ENCODE data around the gene KRTAP5-10. TPM values are rescaled to one million over a fixed set of nuclear protein-coding genes. Genes with fewer than 3 reads are reported as not detected.
"Not testable (repeated sequence)": the region's sequence is repeated elsewhere in the genome, so short reads cannot be mapped to it uniquely, and the experiment has no call there.

The KRTAP5-10 gene
- polyA plus RNA-seq, 1 of the 3 experiments (the other 2 are of a cell fraction): not detected

DNA sequence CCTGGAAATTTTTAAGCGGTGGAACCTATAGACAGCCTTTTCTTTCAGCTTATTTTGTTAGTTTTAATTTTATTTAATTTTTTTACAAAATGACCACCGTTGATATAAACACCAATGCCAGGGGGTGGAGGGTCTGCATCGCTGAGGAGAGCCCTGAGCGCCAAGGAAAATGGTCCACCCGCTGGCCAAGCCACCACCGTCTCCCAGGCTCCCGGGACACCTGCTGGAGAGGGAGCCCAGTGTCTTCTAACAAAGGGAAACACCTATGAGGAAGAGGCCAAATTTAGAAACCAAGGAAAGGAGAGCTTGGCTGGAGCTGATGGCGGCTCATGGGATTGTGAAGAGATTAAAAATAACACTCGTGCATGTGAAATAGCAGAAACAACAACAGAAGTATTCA is 27.8 kb upstream of the KRTAP5-10 start:
- Histone ChIP-seq H3K27me3 (ENCODE audit: insufficient read depth) (no peaks in the 10 kb centered on the region), H3F3A (replicated peaks; ENCODE audit: insufficient read depth) (no peaks in the 10 kb centered on the region), H3K79me2 (ENCODE audit: insufficient read depth) (no peaks in the 10 kb centered on the region), H3K9ac (no peak overlapping the region), H3K4me1 (ENCODE audit: control insufficient read depth in 1 of 2, insufficient read depth in 2 of 2, low read depth in 1 of 2, low read length in 1 of 2) (peaks cover 0 to 2% of the 10 kb centered on the region in 2 experiments; a peak in 1 of 4 replicates), H3K9me2 (no peaks in the 10 kb centered on the region), H3K4me3 (ENCODE audit: low read depth in 2 of 2, low read length in 1 of 2) (no peak overlapping the region), H2AFZ (ENCODE audit: low read depth) (no peak overlapping the region), H3K4me2 (no peak overlapping the region), H4K20me1 (ENCODE audit: insufficient read depth) (no peaks in the 10 kb centered on the region), H3K27ac (ENCODE audit: low read depth in 2 of 2, low read length in 1 of 2) (no peak overlapping the region), H3K9me3 (no peaks in the 10 kb centered on the region), H3K36me3 (replicated peaks in 1 of 2; ENCODE audit: control insufficient read depth in 1 of 2, insufficient read depth in 2 of 2, low read length in 1 of 2) (no peaks in the 10 kb centered on the region)
- 62% methylated on average over 9 of the region's 9 CpGs for WGBS (ENCODE audit: low lambda C conversion rate)
- ChIA-PET CTCF (no interaction called here), POLR2A (no interaction called here)
- no peak for TF ChIP-seq TAF1 (IDR thresholded peaks at IDR 0.05; ENCODE audit: borderline replicate concordance, low read depth, low read length)
- TF ChIP-seq TEAD4 (IDR thresholded peaks at IDR 0.05; ENCODE audit: borderline replicate concordance, insufficient read depth): no peak
- TF ChIP-seq, protein P1, sequence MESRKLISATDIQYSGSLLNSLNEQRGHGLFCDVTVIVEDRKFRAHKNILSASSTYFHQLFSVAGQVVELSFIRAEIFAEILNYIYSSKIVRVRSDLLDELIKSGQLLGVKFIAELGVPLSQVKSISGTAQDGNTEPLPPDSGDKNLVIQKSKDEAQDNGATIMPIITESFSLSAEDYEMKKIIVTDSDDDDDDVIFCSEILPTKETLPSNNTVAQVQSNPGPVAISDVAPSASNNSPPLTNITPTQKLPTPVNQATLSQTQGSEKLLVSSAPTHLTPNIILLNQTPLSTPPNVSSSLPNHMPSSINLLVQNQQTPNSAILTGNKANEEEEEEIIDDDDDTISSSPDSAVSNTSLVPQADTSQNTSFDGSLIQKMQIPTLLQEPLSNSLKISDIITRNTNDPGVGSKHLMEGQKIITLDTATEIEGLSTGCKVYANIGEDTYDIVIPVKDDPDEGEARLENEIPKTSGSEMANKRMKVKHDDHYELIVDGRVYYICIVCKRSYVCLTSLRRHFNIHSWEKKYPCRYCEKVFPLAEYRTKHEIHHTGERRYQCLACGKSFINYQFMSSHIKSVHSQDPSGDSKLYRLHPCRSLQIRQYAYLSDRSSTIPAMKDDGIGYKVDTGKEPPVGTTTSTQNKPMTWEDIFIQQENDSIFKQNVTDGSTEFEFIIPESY (IDR thresholded peaks at IDR 0.05; ENCODE audit: borderline replicate concordance, low read depth): no peak
- TF ChIP-seq, protein P2, sequence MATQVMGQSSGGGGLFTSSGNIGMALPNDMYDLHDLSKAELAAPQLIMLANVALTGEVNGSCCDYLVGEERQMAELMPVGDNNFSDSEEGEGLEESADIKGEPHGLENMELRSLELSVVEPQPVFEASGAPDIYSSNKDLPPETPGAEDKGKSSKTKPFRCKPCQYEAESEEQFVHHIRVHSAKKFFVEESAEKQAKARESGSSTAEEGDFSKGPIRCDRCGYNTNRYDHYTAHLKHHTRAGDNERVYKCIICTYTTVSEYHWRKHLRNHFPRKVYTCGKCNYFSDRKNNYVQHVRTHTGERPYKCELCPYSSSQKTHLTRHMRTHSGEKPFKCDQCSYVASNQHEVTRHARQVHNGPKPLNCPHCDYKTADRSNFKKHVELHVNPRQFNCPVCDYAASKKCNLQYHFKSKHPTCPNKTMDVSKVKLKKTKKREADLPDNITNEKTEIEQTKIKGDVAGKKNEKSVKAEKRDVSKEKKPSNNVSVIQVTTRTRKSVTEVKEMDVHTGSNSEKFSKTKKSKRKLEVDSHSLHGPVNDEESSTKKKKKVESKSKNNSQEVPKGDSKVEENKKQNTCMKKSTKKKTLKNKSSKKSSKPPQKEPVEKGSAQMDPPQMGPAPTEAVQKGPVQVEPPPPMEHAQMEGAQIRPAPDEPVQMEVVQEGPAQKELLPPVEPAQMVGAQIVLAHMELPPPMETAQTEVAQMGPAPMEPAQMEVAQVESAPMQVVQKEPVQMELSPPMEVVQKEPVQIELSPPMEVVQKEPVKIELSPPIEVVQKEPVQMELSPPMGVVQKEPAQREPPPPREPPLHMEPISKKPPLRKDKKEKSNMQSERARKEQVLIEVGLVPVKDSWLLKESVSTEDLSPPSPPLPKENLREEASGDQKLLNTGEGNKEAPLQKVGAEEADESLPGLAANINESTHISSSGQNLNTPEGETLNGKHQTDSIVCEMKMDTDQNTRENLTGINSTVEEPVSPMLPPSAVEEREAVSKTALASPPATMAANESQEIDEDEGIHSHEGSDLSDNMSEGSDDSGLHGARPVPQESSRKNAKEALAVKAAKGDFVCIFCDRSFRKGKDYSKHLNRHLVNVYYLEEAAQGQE (IDR thresholded peaks at IDR 0.05; ENCODE audit: low read depth, low read length): no peak
- no peak for TF ChIP-seq RCOR1 (IDR thresholded peaks at IDR 0.05; ENCODE audit: low read length)
- no peak for TF ChIP-seq RAD21 (IDR thresholded peaks at IDR 0.05; ENCODE audit: low read length)
- TF ChIP-seq SMC3 (IDR thresholded peaks at IDR 0.05; ENCODE audit: low read depth, low read length): no peak
- TF ChIP-seq RXRA (IDR thresholded peaks at IDR 0.05; ENCODE audit: borderline replicate concordance, low read depth): no peak
- no peak for TF ChIP-seq TCF12 (IDR thresholded peaks at IDR 0.05)
- no peak for TF ChIP-seq POLR2AphosphoS5 (IDR thresholded peaks at IDR 0.05; ENCODE audit: low read depth, low read length)
- no peak for TF ChIP-seq FOSL2 (IDR thresholded peaks at IDR 0.05; ENCODE audit: borderline replicate concordance, low read depth)
- no peak for TF ChIP-seq JUND (IDR thresholded peaks at IDR 0.05)
- no peak for TF ChIP-seq YY1 (IDR thresholded peaks at IDR 0.05; ENCODE audit: low read depth)
- TF ChIP-seq, protein P3, sequence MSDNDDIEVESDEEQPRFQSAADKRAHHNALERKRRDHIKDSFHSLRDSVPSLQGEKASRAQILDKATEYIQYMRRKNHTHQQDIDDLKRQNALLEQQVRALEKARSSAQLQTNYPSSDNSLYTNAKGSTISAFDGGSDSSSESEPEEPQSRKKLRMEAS (IDR thresholded peaks at IDR 0.05; ENCODE audit: low read depth): no peak
- no peak for DNase-seq

DNA sequence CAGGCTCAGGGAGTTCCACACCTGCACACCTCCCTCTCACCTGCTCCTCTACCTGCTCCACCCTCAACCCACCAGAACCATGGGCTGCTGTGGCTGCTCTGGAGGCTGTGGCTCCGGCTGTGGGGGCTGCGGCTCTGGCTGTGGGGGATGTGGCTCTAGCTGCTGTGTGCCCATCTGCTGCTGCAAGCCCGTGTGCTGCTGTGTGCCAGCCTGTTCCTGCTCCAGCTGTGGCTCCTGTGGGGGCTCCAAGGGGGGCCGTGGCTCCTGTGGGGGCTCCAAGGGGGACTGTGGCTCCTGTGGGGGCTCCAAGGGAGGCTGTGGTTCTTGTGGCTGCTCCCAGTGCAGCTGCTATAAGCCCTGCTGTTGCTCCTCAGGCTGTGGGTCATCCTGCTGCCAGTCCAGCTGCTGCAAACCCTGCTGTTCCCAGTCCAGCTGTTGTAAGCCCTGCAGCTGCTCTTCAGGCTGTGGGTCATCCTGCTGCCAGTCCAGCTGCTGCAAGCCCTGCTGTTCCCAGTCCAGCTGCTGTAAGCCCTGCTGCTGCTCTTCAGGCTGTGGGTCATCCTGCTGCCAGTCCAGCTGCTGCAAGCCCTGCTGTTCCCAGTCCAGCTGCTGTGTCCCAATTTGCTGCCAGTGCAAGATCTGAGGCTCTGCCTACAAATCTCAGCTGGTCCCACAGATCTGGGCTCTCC is 27.2 kb upstream of the KRTAP5-10 start, which contains the start of gene KRTAP5-8:
Gene KRTAP5-8 (plus strand): TSS at position 49 of the 689 bp plus-strand sequence. CDS start 31 bp downstream, at position 80.
- H3K4me1 ChIP-seq (ENCODE audit: control insufficient read depth in 1 of 2, insufficient read depth in 2 of 2, low read depth in 1 of 2, low read length in 1 of 2); H3K79me2 ChIP-seq (ENCODE audit: insufficient read depth); POLR2A ChIA-PET; CTCF ChIA-PET; H3K9ac ChIP-seq; H3K9me3 ChIP-seq; H2AFZ ChIP-seq (ENCODE audit: low read depth); DNase-seq; H3K4me3 ChIP-seq (ENCODE audit: low read depth in 2 of 2, low read length in 1 of 2); H3K36me3 ChIP-seq (replicated peaks in 1 of 2; ENCODE audit: control insufficient read depth in 1 of 2, insufficient read depth in 2 of 2, low read length in 1 of 2); H3F3A ChIP-seq (replicated peaks; ENCODE audit: insufficient read depth); H3K27me3 ChIP-seq (ENCODE audit: insufficient read depth); H3K9me2 ChIP-seq; H3K27ac ChIP-seq (ENCODE audit: low read depth in 2 of 2, low read length in 1 of 2); H4K20me1 ChIP-seq (ENCODE audit: insufficient read depth); H3K4me2 ChIP-seq: not testable (repeated sequence)
- WGBS (ENCODE audit: low lambda C conversion rate): 67% methylated on average over 1 of the region's 4 CpGs

Data from SK-N-SH (cell line).